ENCODE data around the gene IRF4. TPM values are rescaled to one million over a fixed set of nuclear protein-coding genes. Genes with fewer than 3 reads are reported as not detected.

The IRF4 gene
- polyA plus RNA-seq: not detected in 2 replicates

DNA sequence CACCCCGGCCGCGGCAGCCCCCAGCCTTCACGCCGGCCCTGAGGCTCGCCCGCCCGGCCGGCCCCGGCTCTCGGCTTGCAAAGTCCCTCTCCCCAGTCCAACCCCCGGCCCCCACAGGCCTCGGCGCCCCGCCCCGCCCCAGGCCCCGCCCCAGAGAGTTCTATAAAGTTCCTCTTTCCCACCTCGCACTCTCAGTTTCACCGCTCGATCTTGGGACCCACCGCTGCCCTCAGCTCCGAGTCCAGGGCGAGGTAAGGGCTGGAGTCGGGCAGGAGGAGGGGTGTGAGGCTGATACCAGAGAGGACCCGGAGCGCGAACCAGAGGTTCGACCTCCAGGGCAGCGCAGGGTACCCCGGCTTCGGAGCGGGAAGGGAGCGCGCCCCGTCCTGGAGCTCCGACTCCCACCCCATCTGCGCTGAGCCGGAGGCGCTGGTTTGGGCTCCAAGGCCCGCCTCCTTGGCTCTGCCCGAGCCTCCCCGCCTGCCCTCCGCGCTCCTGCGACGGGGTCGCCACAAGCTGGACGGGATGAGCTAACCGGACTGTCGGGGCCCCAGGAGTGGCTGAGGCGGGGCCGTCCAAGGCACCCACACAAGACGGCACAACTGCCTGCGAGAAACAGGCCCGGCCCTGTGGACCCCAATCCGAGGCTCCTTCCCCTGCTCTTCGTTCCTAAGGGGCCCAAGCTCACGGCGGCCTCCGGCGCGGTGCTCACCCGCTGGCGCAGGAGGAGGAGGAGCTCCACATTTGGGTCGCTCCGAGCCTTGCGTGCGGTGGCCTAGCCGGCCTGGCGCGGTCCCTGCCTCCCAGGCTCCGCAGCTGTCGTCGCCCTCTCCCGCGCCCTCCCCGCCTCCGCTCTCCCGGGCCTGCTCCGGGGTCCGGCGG, at the start of gene IRF4:
IRF4 (plus strand) TSS at position 194 of the 882 bp plus-strand sequence. CDS start 1,401 bp downstream, outside the sequence.

Other genes with a start within 250 kb of the IRF4 start
- gene DUSP22, start 99.3 kb upstream of the IRF4 start, polyA plus RNA-seq: 2.5 and 4.0 TPM in 2 replicates